ENCODE results near the gene SLC35B3.

The SLC35B3 gene

GRCh38 chr6:8375916-8376315, 59.4 kb downstream of the SLC35B3 start:
- CTCF ChIA-PET: no interaction called here
- POLR2A ChIA-PET: no interaction called here

More at GRCh38 chr6:8375916-8376315, 59.4 kb downstream of the SLC35B3 start:
- TF ChIP-seq FOXM1 (IDR thresholded peaks at IDR 0.05; ENCODE audit: borderline replicate concordance): no peak
- TF ChIP-seq PKNOX1 (IDR thresholded peaks at IDR 0.05): no peak
- no peak for DNase-seq (ENCODE audit: extremely low spot score)
